Measurements from ENCODE around the gene SLC27A3.
A peak's percentile ranks its signal among the peaks of the same experiment; 100 is the strongest.

Gene SLC27A3

GRCh38 chr1:153774780-153775457 is at the start of gene SLC27A3:
Gene SLC27A3, plus strand, starts transcription at chr1:153775407. Its CDS starts 91 bp downstream, at chr1:153775498.
- DNase-seq, result no peak

GRCh38 chr1:153727463-153728304 is 47.5 kb upstream of the SLC27A3 start, which contains the start of gene INTS3:
Gene INTS3, plus strand, starts transcription at chr1:153728050. Its CDS starts 585 bp downstream, at chr1:153728635.
- peak; percentile 100 for DNase-seq

- peak; percentile 18 for DNase-seq
These were observed 46.7 kb upstream of the SLC27A3 start for GRCh38 chr1:153728305-153729066.

- DNase-seq, result no peak
These were observed 44.7 kb upstream of the SLC27A3 start for GRCh38 chr1:153730468-153730988.

- DNase-seq, result no peak
These were observed 41.2 kb upstream of the SLC27A3 start for GRCh38 chr1:153733970-153734369.

- DNase-seq, result no peak
These were observed 40.7 kb upstream of the SLC27A3 start for GRCh38 chr1:153734396-153735089.

GRCh38 chr1:153735090-153735420 is 40.2 kb upstream of the SLC27A3 start:
- no peak for DNase-seq

GRCh38 chr1:153741986-153742385 is 33.2 kb upstream of the SLC27A3 start:
- no peak for DNase-seq

GRCh38 chr1:153742411-153743142 is 32.6 kb upstream of the SLC27A3 start:
- DNase-seq, result no peak

- DNase-seq, result no peak
These were observed 29.8 kb upstream of the SLC27A3 start for GRCh38 chr1:153745417-153745816.

- DNase-seq, result no peak
These were observed 29.0 kb upstream of the SLC27A3 start for GRCh38 chr1:153746174-153746573.

GRCh38 chr1:153748903-153749302 is 26.3 kb upstream of the SLC27A3 start:
- DNase-seq, result no peak

- peak; percentile 85 for DNase-seq
These were observed 25.7 kb upstream of the SLC27A3 start for GRCh38 chr1:153749408-153750005.

GRCh38 chr1:153750026-153750995 is 24.9 kb upstream of the SLC27A3 start:
- no peak for DNase-seq

- DNase-seq, result no peak
These were observed 23.1 kb upstream of the SLC27A3 start for GRCh38 chr1:153752072-153752471.

GRCh38 chr1:153752571-153753195 is 22.5 kb upstream of the SLC27A3 start:
- no peak for DNase-seq

- DNase-seq, result no peak
These were observed 20.9 kb upstream of the SLC27A3 start for GRCh38 chr1:153754266-153754665.

GRCh38 chr1:153760440-153760839 is 14.8 kb upstream of the SLC27A3 start:
- DNase-seq, result no peak

GRCh38 chr1:153763365-153764225 is 11.6 kb upstream of the SLC27A3 start:
- no peak for DNase-seq

Data from CD4-positive, alpha-beta T cell treated with Interleukin-21 for 1 hour (primary cell).